Keratinocyte (primary cell): ENCODE measurements around the gene BHLHE23. TPM values are rescaled to one million over a fixed set of nuclear protein-coding genes. Genes with fewer than 3 reads are reported as not detected.

Experiments
- DNase-seq: peaks from one replicate; pipeline ENCODE4 v3.0.0-alpha.2; 2011; ENCODE audit warnings: low read depth, missing footprints, low spot score
- FAIRE-seq: peaks from 2 replicates; lab custom pipeline; 2011; peaks lifted over from hg19 to GRCh38; lab: Jason Lieb, UNC
- H2AFZ ChIP-seq: 2 replicates; pipeline ENCODE4 v1.6.0; 2012; ENCODE audit warnings: low read length, control low read depth, inconsistent platforms; ENCODE audit not compliant: control insufficient read depth
- H3K27ac ChIP-seq: 2 replicates; pipeline ENCODE4 v1.5.1; 2011; ENCODE audit warnings: low read length; ENCODE audit not compliant: control insufficient read depth, insufficient read depth
- H3K27me3 ChIP-seq: 3 replicates; pipeline ENCODE4 v1.6.0; 2011; ENCODE audit warnings: low read length; ENCODE audit not compliant: control insufficient read depth, insufficient read depth; ENCODE audit errors: extremely low read depth
- H3K36me3 ChIP-seq, 2 experiments: 2 replicates in 1 of 2; 3 replicates in 1 of 2; pipeline ENCODE4 v1.5.1; 2011; ENCODE audit warnings: low read length in 2 of 2, mild to moderate bottlenecking in 1 of 2; ENCODE audit not compliant: control insufficient read depth in 2 of 2, insufficient read depth in 2 of 2; ENCODE audit errors: extremely low read depth in 1 of 2
- H3K4me1 ChIP-seq: 3 replicates; pipeline ENCODE4 v1.5.1; 2011; ENCODE audit warnings: low read length; ENCODE audit not compliant: control insufficient read depth, insufficient read depth; ENCODE audit errors: extremely low read depth
- H3K4me2 ChIP-seq: 3 replicates; pipeline ENCODE4 v1.6.0; 2011; ENCODE audit warnings: low read depth, low read length; ENCODE audit not compliant: control insufficient read depth, insufficient read depth; ENCODE audit errors: extremely low read depth
- H3K4me3 ChIP-seq, 3 experiments: fragments of 200-600 bp in 1 of 3; sonication (generic) in 1 of 3; 2 replicates in 2 of 3; 3 replicates in 1 of 3; pipeline ENCODE4 v1.5.1; 2011 to 2016; ENCODE audit warnings: low read length in 3 of 3, mild to moderate bottlenecking in 3 of 3, control low read depth in 2 of 3, inconsistent platforms in 1 of 3, low read depth in 1 of 3, mixed read lengths in 1 of 3, mixed run types in 1 of 3, moderate library complexity in 1 of 3; ENCODE audit not compliant: control insufficient read depth in 2 of 3, insufficient read depth in 2 of 3; ENCODE audit errors: extremely low read depth in 1 of 3
- H3K79me2 ChIP-seq: 2 replicates; pipeline ENCODE4 v1.6.0; 2012; ENCODE audit warnings: low read length; ENCODE audit not compliant: control insufficient read depth, insufficient read depth
- H3K9ac ChIP-seq: 3 replicates; pipeline ENCODE4 v1.6.0; 2011; ENCODE audit warnings: low read length; ENCODE audit not compliant: control insufficient read depth, insufficient read depth; ENCODE audit errors: extremely low read depth
- H3K9me1 ChIP-seq: 3 replicates; pipeline ENCODE4 v1.6.0; 2011; ENCODE audit warnings: low read length; ENCODE audit not compliant: control insufficient read depth, insufficient read depth; ENCODE audit errors: extremely low read depth
- H3K9me3 ChIP-seq: 2 replicates; pipeline ENCODE4 v1.5.1; 2012; ENCODE audit warnings: low read depth, low read length; ENCODE audit not compliant: control insufficient read depth
- H4K20me1 ChIP-seq: 3 replicates; pipeline ENCODE4 v1.6.0; 2011; ENCODE audit warnings: low read length; ENCODE audit not compliant: control insufficient read depth, insufficient read depth; ENCODE audit errors: extremely low read depth
- EZH2 ChIP-seq: IDR thresholded peaks from one replicate; pipeline ENCODE4 v1.6.1; 2012; ENCODE audit warnings: inconsistent platforms, mild to moderate bottlenecking, low read length, moderate library complexity
- dilution Hi-C: fragments of 300-500 bp; cut with MboI; formaldehyde crosslinking; loops from one replicate; pipeline ENCODE4 v1.7.0; 2020; ENCODE audit warnings: low sequenced_read_pairs; ENCODE audit not compliant: extremely low pct_ligation_motif_present
- polyA plus RNA-seq, 5 experiments: library from polyadenylated mRNA; depleted of rRNA in 3 of 5; stranded (reverse) in 3 of 5; stranded (forward) in 1 of 5; unstranded in 1 of 5; fragments of >200 nt; gene quantifications; 1 replicate in 1 of 5; 2 replicates in 3 of 5; 3 replicates in 1 of 5; pipeline versions ENCODE4 v1.2.1 to v1.2.3, GENCODE V29; 2011 to 2012; ENCODE audit warnings: missing spikeins in 2 of 5, low read depth in 1 of 5, low replicate concordance in 1 of 5
- TF ChIP-seq, protein P1 (sequence below), 3 experiments: IDR thresholded peaks in 1 of 3; conservative IDR thresholded peaks in 1 of 3; optimal IDR thresholded peaks in 1 of 3; 2 replicates in 2 of 3; 3 replicates in 1 of 3; pipeline versions ENCODE3 to v1.5.1; 2011; ENCODE audit warnings: low read length in 3 of 3, mild to moderate bottlenecking in 3 of 3, moderate library complexity in 2 of 3, control low read depth in 1 of 3, inconsistent platforms in 1 of 3; ENCODE audit not compliant: insufficient read depth in 2 of 3; ENCODE audit errors: extremely low read depth in 1 of 3

Gene BHLHE23
- polyA plus RNA-seq, 1 donor (not counting 4 experiments of a cell fraction or from before 2014, with no cell fraction given): not detected

DNA sequence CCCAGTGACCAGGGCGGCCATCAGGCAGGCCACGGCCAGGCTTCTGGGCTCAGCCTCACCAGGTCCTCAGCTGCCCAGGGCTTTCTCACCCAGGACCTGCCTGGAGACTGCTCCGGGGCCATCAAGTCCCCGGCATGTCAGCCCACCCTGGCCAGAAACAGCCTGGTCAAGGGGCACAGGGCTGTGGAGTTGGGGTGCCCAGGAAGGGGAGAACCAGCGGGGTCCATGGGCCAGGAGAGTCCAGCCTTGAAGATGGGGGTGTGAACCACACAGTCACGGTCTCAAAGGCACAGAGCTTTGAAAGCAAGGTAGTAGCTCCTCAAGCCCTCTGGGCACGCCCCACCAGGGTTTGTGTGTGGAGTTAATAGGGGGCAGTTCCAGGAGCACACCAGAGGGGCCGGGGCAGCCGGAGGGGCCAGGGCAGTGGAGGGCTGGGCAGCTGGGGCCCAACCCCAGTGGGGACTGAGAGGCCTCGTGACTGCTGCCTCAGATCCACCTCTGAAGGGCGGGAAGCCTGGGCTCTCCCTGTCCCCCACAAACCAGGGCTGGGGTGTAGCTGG lies 48.0 kb upstream of the BHLHE23 start:
- TF ChIP-seq, protein P1, sequence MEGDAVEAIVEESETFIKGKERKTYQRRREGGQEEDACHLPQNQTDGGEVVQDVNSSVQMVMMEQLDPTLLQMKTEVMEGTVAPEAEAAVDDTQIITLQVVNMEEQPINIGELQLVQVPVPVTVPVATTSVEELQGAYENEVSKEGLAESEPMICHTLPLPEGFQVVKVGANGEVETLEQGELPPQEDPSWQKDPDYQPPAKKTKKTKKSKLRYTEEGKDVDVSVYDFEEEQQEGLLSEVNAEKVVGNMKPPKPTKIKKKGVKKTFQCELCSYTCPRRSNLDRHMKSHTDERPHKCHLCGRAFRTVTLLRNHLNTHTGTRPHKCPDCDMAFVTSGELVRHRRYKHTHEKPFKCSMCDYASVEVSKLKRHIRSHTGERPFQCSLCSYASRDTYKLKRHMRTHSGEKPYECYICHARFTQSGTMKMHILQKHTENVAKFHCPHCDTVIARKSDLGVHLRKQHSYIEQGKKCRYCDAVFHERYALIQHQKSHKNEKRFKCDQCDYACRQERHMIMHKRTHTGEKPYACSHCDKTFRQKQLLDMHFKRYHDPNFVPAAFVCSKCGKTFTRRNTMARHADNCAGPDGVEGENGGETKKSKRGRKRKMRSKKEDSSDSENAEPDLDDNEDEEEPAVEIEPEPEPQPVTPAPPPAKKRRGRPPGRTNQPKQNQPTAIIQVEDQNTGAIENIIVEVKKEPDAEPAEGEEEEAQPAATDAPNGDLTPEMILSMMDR (optimal IDR thresholded peaks at IDR 0.05 in 1 of 3, IDR thresholded peaks at IDR 0.05 in 1 of 3, conservative IDR thresholded peaks at IDR 0.05 in 1 of 3; ENCODE audit: extremely low read depth in 1 of 3, insufficient read depth in 2 of 3, low read length in 3 of 3): no peak
- no peak for TF ChIP-seq EZH2
- Histone ChIP-seq H3K9me1 (no peaks in the 10 kb centered on the region), H3K9ac (no peak overlapping the region), H3K27ac (no peak overlapping the region), H3K27me3 (peaks cover 4% of the 10 kb centered on the region), H3K4me1 (no peaks in the 10 kb centered on the region), H3K9me3 (no peaks in the 10 kb centered on the region), H2AFZ (no peak overlapping the region), H3K4me3 (no peak overlapping the region), H3K79me2 (no peaks in the 10 kb centered on the region), H4K20me1 (no peaks in the 10 kb centered on the region), H3K36me3 (no peaks in the 10 kb centered on the region), H3K4me2 (no peak overlapping the region)
- DNase-seq (no peak), FAIRE-seq (no peak)
- dilution Hi-C loops: no loop called here

DNA sequence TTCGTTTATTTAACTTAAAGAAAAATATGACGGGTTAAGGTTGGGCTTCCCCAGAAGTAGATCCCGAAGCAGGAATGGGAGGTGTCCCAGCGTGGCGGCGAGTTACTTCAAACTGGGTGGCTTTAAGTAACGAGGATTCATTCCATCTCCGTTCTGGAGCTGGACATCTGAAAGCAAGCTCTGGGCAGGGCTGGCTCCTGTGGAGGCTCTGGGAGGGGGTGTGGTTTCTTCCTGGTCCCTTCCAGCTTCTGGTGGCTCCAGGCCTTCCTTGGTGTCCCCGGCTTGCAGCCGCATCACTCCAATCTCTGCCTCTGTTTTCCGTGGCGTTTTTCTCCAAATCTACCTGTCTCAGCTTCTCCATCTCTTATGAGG lies 47.3 kb upstream of the BHLHE23 start:
- Histone ChIP-seq H4K20me1 (no peaks in the 10 kb centered on the region), H3K27ac (no peak overlapping the region), H3K36me3 (no peaks in the 10 kb centered on the region), H3K4me1 (no peaks in the 10 kb centered on the region), H3K79me2 (no peaks in the 10 kb centered on the region), H3K27me3 (peaks cover 7% of the 10 kb centered on the region), H3K9me3 (no peaks in the 10 kb centered on the region), H3K4me3 (no peak overlapping the region), H3K9ac (no peak overlapping the region), H3K4me2 (no peak overlapping the region), H3K9me1 (no peaks in the 10 kb centered on the region), H2AFZ (no peak overlapping the region)
- no peak for DNase-seq
- FAIRE-seq: no peak
- dilution Hi-C loops: no loop called here
- no peak for TF ChIP-seq EZH2
- TF ChIP-seq, protein P1 (optimal IDR thresholded peaks at IDR 0.05 in 1 of 3, IDR thresholded peaks at IDR 0.05 in 1 of 3, conservative IDR thresholded peaks at IDR 0.05 in 1 of 3; ENCODE audit: extremely low read depth in 1 of 3, insufficient read depth in 2 of 3, low read length in 3 of 3): no peak
